Panc1 (cell line): ENCODE measurements around the gene SUZ12. TPM values are rescaled to one million over a fixed set of nuclear protein-coding genes. Genes with fewer than 3 reads are reported as not detected.

Experiments
- ATAC-seq: fragments of 200-7000 bp; cut with Tn5 transposase; 2 replicates; pipeline ENCODE4 v1.9.1; 2020; ENCODE audit warnings: mild to moderate bottlenecking, moderate library complexity
- BruUV-seq: library from RNA; stranded (reverse); fragments of 400-500 nt; replicated peaks from 2 replicates; lab custom pipeline; 2021; lab: Mats Ljungman, UMichigan
- CTCF ChIA-PET: fragments of 300-600 bp; sonication (Branson Sonifier 250); formaldehyde crosslinking; loops from one replicate; lab custom pipeline; 2022; ENCODE audit warnings: antibody characterized with exemption; lab: Charles Lee
- POLR2A ChIA-PET: fragments of 300-600 bp; sonication (Branson Sonifier 250); formaldehyde crosslinking; loops from one replicate; lab custom pipeline; 2022; ENCODE audit warnings: antibody characterized with exemption; lab: Charles Lee
- DNase-seq: peaks from one replicate; pipeline ENCODE4 v3.0.0-alpha.2; 2010; ENCODE audit warnings: low read depth, low spot score
- H3K27ac ChIP-seq: 2 replicates; pipeline ENCODE4 v1.5.1; 2011; ENCODE audit warnings: mild to moderate bottlenecking, low read length, inconsistent platforms
- H3K27me3 ChIP-seq: fragments of 200-500 bp; sonication (Bioruptor generic); 2 replicates; pipeline ENCODE4 v1.6.0; 2014; ENCODE audit warnings: low read length, inconsistent platforms; ENCODE audit not compliant: control insufficient read depth, insufficient read depth
- H3K36me3 ChIP-seq: fragments of 200-500 bp; sonication (Bioruptor generic); 2 replicates; pipeline ENCODE4 v1.5.1; 2014; ENCODE audit warnings: inconsistent platforms, mild to moderate bottlenecking, low read length, moderate library complexity; ENCODE audit not compliant: control insufficient read depth, insufficient read depth
- H3K4me1 ChIP-seq: 2 replicates; pipeline ENCODE4 v1.5.1; 2011; ENCODE audit warnings: inconsistent platforms, mild to moderate bottlenecking, low read length, moderate library complexity; ENCODE audit not compliant: control insufficient read depth, insufficient read depth
- H3K4me3 ChIP-seq, 2 experiments: 2 replicates each; pipeline ENCODE4 v1.5.1; 2011 to 2012; ENCODE audit warnings: low read depth in 2 of 2, low read length in 2 of 2, mild to moderate bottlenecking in 2 of 2, inconsistent platforms in 1 of 2, moderate library complexity in 1 of 2
- H3K9me3 ChIP-seq: fragments of 200-500 bp; sonication (Bioruptor generic); 2 replicates; pipeline ENCODE4 v1.5.1; 2014; ENCODE audit warnings: low read depth, mild to moderate bottlenecking, inconsistent platforms, low read length, moderate library complexity; ENCODE audit not compliant: control insufficient read depth, insufficient read depth
- CTCF ChIP-seq: fragments of 450-650 bp; IDR thresholded peaks from 2 replicates; pipeline ENCODE4 v1.5.1; 2017; ENCODE audit warnings: mild to moderate bottlenecking
- POLR2AphosphoS5 ChIP-seq: IDR thresholded peaks from 2 replicates; pipeline ENCODE4 v1.6.1; 2012; ENCODE audit warnings: mild to moderate bottlenecking, low read depth, low read length, moderate library complexity
- REST ChIP-seq, 2 experiments: IDR thresholded peaks; 2 replicates each; pipeline ENCODE4 v1.6.1; 2011 to 2012; ENCODE audit warnings: low read depth in 2 of 2, control low read depth in 1 of 2, low read length in 1 of 2, mild to moderate bottlenecking in 1 of 2, moderate library complexity in 1 of 2; ENCODE audit not compliant: insufficient read depth in 1 of 2
- SIN3A ChIP-seq: IDR thresholded peaks from 2 replicates; pipeline ENCODE4 v1.6.1; 2012; ENCODE audit warnings: low read depth, mild to moderate bottlenecking, low read length, moderate library complexity, borderline replicate concordance; ENCODE audit not compliant: insufficient read depth
- TCF7L2 ChIP-seq: IDR thresholded peaks from 2 replicates; pipeline ENCODE4 v1.6.1; 2011; ENCODE audit warnings: mild to moderate bottlenecking, low read depth, low read length, inconsistent platforms
- in situ Hi-C: cut with HindIII; loops from 2 replicates; pipeline ENCODE4 v1.10.0; 2016; ENCODE audit warnings: low sequenced_read_pairs, low pct_unique_long_range_greater_than_20kb
- intact Hi-C: fragments of 100-400 bp; cut with micrococcal nuclease; formaldehyde crosslinking; loops from one replicate; pipeline ENCODE4 v1.10.0; 2022; ENCODE audit not compliant: unreplicated experiment
- total RNA-seq: library from RNA; stranded (reverse); gene quantifications from one replicate; pipeline ENCODE4 v1.2.1, GENCODE V29; 2021; ENCODE audit not compliant: unreplicated experiment

Gene SUZ12
- total RNA-seq, 1 experiment from 2014 or later: 68.3 TPM

- Histone ChIP-seq H3K9me3 (no peaks in the 10 kb centered on the region), H3K27me3 (no peaks in the 10 kb centered on the region), H3K36me3 (no peaks in the 10 kb centered on the region), H3K4me3 (no peak overlapping the region), H3K27ac (no peak overlapping the region), H3K4me1 (no peaks in the 10 kb centered on the region)
- DNase-seq (no peak), ATAC-seq (no peak)
- CTCF ChIA-PET: interaction anchor here (0.6 to 0.7 kb wide), 2 partner anchors 91 to 370 kb away, joined by 9 to 13 read pairs; no protein-coding TSS in a partner anchor
- POLR2A ChIA-PET: interaction anchor here (0.7 kb wide), 1 partner anchor 25 kb away, joined by 9 read pairs; the partner anchor contains the start of gene UTP6
- BruUV-seq: no TSS peak
- intact Hi-C loops (no loop called here), in situ Hi-C loops (no loop called here)
- TF ChIP-seq TCF7L2 (no peak), CTCF (no peak), REST (IDR thresholded peaks at IDR 0.05; ENCODE audit: insufficient read depth in 1 of 2, low read depth in 2 of 2, low read length in 1 of 2) (no peak), SIN3A (no peak), POLR2AphosphoS5 (no peak)
Measured at GRCh38 chr17:31926100-31926729, 10.6 kb upstream of the SUZ12 start.

- no peaks in the 10 kb centered on the region for H3K36me3 ChIP-seq
- TF ChIP-seq CTCF (no peak), SIN3A (no peak), TCF7L2 (no peak), REST (IDR thresholded peaks at IDR 0.05; ENCODE audit: insufficient read depth in 1 of 2, low read depth in 2 of 2, low read length in 1 of 2) (no peak), POLR2AphosphoS5 (no peak)
- intact Hi-C loops (no loop called here), in situ Hi-C loops (no loop called here)
- no peak overlapping the region for H3K27ac ChIP-seq
- H3K4me1 ChIP-seq: no peaks in the 10 kb centered on the region
- CTCF ChIA-PET: no interaction called here
- ATAC-seq (no peak), DNase-seq (no peak)
- H3K27me3 ChIP-seq: no peaks in the 10 kb centered on the region
- POLR2A ChIA-PET: interaction anchor here (0.7 kb wide), 1 partner anchor 30 kb away, joined by 3 read pairs; the partner anchor contains the start of gene UTP6
- no peaks in the 10 kb centered on the region for H3K9me3 ChIP-seq
- no peak overlapping the region for H3K4me3 ChIP-seq
- BruUV-seq: no TSS peak
Measured at GRCh38 chr17:31931756-31932155, 5.1 kb upstream of the SUZ12 start.
